Bone marrow (tissue), 2 donors: Measurements from ENCODE around the gene SIM2.

Source experiments
- DNase-seq, 2 donors: peaks; one replicate each; lab custom pipeline; 2025; lab: John Stamatoyannopoulos, UW

SIM2 gene

DNA sequence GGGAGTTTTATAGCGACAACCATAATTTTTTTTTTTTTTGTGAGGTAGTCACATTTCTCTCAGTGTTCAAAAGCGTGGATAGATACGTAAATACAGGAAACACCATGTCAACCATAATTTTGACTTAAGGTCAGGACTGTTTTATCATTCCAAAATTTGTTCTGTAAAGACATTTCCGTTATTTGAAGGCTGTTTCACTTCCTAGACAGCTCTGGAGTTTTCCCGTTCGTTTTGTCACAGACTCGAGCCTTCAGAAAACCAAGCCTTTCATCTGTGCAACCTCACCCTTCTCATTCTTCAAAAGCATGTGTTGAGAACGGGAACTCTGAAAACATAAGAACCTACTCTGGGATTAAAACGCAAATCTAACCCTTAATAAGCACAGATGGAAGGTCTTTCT lies 17.9 kb downstream of the SIM2 start:
- no peak for DNase-seq

DNA sequence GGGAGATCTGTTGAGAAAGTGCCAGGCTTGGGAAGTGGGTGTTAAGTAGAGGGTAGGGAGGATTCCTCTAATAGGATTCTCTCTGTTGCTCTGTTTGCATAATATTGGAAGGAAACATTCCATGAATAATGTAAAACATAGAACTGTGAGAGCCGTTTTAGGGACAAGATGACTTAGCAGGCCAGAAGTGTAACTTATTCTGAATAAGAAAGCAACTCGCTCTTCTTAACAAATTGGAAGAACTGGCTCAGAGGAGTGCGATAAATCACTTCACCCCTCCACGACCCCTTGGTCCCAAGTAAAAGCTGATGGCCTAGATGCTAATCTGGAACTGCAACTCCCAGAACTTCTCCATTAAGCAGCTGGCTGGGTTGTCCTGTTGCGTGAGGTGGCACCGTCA lies 19.1 kb downstream of the SIM2 start:
- DNase-seq = no peak

DNA sequence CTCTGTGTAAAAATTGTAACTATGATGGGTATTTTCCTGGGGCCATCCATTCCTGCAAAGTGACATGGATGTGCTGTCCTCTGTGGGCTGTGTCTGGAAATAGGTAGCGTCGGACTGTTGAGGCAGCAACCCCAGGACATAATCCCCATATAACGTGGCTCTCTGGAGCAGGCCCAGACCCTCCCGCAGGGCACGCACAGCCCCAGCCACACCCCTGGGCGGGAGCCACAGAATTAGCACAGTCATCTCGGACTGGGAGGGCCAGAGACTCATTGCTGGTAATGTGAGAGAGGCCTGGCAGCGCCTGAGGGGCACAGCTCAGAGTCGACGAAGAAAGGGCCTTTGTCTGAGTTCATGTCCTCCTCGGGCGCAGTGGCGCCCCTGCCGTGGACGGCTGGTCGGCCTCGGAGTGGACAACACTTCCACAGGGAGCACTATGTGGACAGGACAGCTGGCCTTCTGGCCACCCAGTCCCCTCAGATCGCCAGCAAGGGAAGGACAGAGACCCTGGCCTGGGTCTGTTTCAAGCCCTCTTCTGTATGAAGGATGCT lies 20.1 kb downstream of the SIM2 start:
- no peak for DNase-seq

DNA sequence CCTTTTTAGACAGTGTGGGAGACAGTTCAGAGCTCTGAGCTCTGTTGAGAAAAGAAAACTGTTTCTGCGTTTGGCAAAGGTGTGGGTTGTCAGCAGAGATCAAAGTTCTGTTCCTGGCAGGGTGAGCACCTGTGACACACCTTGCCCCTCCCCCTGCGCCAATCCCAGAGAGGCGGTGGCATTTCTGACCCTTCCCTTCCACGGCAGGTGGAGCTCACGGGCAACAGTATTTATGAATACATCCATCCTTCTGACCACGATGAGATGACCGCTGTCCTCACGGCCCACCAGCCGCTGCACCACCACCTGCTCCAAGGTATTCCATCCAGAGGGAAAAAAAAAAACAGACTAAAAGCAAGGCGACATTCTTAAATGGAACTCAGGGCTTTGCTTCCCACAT lies 20.7 kb downstream of the SIM2 start:
- no peak for DNase-seq

DNA sequence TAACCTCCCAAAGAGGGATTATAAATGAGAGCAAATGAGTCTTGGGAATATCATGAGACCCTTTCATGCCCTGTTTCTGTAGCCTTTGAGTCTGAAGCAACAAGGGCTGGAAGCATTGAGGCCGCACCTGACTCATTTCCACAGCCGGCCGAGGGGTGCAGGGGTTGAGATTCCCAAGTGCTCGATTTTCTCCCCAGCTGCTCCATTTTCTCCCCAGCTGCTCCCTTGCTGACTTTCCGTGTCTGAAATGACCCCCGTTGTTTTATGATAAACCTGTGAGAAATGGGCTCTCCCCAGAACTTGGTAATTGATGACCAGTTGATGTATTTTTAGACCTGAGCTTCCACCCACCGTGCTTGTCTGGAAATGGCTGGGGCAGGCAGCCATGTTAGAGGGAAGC lies 22.9 kb downstream of the SIM2 start:
- DNase-seq = no peak

DNA sequence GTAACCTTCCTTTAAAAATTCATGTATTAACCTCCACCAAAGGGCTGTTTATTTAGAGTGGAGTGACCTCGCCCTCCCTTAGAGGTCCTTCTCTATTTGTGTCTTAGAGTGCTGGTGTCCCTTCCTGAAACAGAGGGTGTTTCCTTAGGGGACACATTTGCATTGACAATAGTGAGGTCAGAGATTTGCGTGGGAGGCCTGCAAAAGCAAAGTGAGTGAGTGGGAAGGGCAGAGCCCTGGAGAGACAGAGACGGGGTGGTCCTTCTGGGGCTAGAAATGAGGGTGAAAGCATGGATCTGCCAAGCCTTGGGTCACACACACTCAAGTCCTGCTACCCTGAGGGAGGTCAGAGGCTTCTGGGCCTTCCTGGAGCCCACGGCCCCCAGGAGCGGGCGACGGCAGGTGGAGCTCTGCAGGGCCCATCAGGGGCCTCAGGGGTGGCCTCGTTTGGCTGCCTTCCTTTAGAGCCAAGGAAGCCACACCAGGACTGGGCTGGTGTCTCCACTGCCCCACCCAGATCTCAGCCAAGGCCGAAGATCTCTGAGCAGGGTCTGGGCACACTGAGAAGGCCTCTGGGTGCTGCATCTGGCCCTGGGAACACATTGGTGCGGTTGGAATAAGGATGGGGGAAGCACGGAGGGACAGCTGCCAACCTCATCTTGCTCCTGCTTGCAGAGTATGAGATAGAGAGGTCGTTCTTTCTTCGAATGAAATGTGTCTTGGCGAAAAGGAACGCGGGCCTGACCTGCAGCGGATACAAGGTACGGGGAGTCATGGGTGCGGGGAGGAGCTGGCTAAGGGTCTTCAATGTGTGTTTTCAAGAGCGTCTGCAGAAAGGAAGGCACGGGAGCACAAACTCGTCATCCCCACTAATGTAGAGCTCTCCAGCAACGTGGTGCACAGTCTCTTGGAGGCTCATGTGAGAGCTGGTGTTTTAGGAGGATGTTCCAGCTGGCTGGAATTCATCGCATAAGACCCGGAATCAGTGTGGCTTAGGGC lies 23.8 kb downstream of the SIM2 start:
- DNase-seq = no peak

DNA sequence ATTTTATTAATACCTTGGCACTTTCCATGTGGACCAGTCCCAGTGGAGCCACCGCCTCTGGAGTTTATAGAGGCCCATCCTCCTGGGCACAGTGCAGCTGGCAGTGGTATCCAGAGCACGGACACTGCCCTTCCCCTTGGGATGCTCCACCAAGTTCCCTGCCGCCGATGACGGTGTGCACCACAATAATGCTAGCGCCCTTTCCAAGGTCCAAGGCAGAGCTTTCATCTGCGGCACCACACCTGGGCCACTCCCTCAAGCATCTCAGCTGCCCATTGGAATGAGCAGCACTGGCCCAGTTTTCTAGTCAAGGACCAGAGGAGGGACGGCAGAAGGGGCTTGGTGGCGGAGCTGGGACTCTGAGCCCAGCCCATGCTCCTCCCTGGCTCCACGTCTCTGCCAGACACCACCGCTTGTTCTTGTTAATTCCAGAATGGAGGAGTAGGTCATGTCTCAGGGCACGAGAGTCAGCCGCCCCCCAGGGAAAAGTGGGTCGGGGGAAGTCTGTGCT lies 24.5 kb downstream of the SIM2 start:
- DNase-seq = no peak

DNA sequence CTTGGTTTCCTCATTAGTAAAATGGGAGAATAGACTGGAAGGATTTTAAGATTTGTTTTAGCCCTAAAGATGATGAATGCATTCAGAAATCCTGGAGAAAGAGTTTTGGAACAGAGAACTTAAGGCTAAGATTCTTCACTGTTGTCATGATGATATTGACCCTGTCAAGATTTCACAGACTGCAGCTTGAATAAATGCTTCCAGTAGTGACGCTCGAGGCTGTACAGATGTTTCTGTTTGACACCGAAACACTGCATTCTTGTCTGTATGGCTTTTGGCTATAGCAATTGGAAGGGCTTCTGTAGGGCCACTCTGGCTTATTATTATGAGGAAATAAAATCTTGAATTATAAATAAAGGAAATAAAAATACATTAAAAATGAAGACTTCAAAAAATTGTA lies 25.7 kb downstream of the SIM2 start:
- no peak for DNase-seq

DNA sequence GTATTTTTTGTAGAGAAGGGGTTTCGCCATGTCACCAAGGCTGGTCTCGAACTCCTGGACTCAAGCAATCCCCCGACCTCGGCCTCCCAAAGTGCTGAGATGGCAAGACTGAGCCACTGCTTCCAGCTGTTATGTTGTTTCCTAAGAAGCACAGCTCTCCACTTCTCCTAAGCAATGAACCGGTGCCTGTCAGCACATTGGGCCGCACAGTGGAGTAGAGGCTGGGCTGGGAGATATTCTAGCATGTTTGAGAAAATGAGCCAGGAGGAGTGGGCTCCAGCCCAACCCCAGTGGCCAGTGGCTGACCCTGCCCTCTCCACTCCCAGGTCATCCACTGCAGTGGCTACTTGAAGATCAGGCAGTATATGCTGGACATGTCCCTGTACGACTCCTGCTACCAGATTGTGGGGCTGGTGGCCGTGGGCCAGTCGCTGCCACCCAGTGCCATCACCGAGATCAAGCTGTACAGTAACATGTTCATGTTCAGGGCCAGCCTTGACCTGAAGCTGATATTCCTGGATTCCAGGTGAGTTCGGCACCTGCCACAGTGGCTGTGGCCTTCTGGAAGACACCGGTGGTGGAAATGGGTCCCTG lies 27.0 kb downstream of the SIM2 start:
- no peak for DNase-seq

DNA sequence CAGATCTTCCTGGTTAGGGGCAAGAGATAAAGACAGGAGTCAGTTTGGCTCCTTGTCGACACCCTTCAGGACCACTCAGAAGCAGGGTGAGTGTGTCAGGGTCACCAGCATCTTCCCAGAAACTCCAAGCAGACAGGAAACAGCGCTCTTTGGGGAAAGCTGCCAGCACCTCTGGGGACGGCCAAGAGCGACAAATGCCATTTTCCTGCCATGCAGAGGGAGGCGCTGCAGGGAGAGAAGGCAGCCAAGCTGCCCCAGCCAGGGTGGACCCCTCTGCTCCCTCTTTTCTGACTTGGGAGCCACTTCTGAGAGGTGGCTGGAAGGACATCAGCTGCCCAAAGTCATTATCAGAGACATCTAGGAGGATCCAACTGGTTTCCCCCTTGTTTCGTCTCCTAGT lies 29.0 kb downstream of the SIM2 start:
- DNase-seq = no peak

DNA sequence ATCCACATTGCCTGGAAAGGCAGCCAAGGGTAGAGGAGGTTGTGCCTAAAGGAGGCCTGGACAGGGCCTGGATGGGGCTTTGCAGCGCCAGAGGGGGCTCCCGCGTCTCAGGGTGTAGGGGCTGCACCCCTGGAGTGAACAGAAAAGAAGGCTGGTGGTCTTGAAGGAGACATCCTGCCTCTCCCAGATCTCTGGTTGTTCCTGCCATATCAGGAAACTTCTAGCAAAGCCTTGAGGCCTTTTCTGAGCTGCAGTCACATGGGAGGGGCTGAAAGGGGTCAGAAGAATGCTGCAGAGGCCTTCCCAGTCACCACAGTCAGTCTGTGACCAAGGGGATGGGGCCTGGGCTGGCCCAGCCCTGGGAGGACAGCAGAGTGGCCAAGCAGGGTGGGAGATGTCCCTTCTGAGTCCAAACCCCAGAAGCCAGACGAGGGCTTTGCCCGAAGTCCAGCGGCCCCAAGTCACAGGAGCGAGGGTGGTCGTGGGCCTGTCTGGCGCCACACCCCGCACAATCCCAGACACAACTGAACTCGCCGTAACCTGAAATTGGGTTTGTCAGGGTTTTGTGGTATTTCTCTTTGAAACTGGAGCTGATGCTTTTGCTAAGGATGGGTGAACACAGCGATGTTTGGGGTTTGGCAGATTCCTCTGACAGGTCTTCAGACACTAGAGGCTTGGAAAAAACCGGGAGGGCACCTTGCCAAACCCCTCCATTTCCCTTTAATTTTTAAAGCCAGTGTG lies 29.6 kb downstream of the SIM2 start:
- DNase-seq = no peak

DNA sequence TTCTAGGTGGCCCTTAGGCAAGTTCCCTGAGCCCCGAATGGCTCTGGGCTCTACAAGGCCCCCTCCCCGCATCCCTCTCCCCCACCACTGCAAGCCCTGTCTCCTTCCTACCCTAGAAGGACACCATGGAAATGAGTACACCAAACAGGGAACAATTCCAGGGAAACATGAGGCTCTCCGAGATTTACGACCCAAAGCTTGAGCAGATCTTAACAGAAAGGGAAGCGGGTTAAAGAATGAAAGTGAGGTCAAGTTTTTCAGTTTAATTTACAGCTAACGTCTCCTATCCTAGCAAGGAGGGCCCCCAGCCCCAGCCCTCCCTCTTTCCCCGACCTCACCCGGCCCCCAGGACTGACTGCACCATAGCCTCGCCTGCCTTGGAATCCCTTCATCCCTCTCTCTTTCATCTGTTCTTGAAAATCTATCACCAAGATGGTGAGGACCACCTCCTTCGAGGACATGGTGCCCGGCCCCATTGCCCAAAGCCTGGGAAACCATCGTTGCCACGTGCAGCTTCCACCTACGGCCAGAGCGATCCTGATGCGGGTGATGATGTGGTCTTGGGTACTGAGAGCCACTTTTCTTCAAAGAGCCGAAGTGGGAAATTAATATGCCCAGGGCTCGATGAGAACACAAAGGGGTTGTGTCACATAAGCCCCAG lies 30.5 kb downstream of the SIM2 start:
- no peak for DNase-seq

DNA sequence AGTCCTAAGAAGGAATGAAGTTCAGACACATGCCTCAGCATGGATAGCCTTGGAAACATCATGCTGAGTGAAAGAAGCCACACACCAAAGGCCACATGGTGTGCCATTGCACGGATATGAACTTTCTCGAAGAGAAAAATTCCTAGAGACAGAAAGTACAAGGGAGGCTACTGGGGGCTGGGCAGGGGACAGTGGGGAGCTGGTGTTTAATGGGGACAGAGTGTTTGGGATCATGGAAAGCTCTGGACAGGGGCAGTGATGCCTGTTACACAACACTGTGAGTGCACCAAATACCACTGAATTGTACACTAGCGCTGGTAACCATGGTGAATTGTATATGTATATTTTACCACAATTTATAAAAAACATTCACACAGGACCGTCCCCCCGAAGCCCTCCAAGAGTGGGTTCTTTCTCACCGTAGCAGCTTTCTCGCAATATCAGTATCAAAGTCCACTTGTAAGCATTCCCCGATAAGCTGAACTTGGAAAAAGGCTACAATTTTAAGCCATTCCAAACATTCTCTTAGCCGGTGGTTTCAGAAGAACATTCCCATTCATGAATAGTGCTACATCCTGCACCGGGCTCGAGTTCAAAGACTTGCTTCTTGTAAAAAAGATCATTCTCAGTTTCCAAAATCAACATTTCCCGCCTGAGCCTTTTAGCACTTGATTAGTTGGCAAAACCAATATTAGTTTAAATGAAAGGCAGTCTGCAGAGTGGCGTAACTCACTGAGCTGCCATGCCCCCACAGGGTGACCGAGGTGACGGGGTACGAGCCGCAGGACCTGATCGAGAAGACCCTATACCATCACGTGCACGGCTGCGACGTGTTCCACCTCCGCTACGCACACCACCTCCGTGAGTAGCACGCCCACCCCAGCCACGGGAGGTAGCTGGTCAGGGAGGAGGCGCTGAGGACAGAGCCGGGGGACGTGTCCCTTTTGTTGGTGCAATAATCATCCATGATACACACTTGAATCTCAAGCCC lies 31.7 kb downstream of the SIM2 start:
- no peak for DNase-seq

DNA sequence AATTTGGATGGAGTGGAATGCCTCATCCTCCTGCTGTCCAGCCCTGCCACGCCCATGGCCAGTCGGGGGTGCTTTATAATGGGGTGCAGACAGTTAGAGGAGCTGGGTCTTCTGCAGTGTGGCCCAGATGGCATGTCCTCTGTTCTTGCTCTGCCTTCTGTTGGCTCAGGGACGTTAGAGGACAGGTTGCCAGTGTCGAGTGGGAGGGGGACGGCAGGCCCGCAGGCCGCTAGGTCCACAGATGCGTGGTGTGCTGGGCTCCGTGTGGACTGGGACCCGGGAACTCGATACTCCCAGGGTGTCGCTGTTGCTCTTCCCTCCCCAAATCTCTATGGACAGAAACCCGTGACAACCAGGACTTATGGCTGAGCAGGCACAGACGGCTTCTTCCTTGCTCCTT lies 33.3 kb downstream of the SIM2 start:
- no peak for DNase-seq

DNA sequence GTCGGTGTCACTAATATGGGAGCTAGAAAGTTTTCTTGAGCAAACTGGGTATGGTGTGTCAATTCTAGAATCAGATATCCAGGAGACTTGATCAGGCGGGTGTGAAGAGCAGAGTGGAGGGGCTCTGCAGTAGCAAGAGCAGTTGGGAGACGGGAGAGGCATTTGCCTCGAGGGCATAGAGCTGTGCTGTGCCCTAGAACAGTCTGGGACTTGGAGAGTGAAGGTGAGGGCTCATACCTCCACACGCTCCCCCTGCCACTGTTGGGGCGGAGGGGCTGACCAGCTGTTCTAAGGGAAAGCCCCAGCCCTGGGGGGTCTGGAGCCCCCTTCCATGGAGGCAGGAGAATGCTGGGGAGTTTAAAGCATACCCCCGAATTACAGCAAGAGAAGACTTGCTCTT lies 33.8 kb downstream of the SIM2 start:
- DNase-seq = no peak

DNA sequence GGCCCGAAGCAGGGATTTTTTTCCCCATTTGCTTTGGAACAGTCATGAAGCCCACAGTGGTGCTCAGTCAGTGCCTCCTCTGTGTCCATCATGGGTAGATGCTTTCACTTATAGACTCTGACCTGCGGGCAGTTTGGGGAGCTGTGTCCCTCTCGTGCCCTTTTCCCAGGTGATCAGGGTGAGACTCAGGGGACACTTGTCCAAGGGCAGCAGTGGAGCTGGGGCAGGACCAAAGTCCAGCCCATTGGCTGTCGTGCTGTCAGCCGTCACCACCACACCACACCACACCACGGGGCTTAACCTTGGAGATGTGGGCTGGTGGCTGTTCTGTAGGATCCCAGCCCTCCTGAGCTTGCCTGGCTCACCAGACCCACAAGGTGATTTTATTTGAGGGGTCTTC lies 34.9 kb downstream of the SIM2 start:
- no peak for DNase-seq

DNA sequence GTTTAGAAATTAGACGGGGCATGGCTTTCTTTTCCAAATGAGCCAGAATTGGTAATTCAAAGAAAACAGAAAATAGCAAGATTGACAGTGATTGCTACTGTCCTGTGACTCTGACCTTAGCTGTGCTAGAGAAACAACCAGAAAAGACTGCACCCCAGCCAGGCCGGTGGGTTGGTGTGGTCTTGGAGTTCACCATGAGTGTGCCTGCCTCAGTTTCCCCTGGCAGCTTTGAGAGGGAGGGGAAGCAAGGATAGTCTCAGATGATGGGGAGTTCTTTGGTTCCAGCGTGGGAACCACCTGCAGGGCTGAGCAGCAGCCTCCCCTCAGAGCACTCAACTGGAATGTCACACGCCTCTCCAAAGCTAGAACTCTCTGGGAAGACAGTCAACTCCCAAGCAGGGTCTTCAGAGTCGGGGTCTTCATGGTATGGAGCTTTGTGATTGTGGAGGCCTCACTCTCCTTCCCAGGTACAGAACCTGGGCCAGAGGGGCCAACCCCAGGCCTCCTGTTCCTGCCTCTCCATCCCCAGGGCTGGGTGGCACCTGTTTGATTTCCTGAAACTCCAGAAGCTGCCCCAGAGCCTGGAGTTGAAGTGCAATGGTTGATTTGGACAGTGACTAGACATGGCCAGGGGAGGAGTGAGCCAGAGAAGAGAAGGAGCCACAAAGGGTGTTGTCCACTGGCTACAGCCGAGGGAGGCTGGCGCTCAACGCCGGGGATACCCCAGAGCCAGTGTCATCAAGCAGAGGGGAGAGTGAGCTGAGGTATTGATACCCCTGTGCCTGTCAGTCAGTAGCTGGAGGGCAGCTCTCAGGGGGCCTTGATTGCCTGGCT lies 35.7 kb downstream of the SIM2 start:
- DNase-seq = no peak

DNA sequence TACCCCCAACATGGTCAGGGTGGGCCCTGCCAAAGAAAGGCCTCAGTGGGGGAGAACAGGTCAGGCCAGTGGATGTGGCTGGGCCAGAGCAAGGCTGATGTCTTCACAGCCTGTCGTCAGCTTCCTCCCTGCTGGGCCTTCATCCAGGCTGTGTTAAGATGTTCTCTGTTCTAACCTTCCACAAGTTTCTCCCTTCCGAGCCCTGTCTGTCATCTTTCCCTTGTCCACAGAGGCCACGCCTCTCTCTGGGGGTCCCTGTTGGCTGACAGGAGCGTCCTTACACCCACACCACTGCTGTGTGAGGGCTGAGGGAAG lies 36.2 kb downstream of the SIM2 start:
- DNase-seq = no peak

DNA sequence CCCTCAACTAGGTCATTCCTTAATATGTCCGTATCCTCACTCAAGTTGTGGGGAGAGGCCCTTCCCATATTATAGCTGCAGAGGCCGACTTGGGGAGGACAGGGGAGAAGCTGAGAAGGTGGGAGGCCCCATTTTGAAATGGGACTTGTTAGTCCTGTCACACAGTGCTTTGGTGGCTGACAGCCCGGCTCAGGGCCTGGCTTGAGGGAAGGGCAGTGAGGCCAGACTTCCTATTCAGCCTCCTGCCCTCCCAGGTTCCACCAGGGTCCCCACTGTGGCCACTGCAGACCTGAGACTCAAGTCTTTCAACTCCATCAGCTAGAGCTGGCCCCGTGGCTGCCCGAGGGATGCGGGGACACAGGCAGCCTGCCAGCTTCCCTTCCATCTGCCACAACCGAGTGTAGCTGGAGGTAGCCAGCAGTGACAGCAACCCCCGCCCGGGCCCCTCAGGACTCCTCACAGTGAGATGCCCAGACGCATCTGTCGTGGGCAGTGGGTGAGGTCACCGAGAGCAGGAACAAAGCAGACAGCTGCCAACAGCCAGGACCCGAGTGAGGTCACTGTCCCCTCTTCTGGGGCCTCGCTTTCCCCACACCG lies 36.9 kb downstream of the SIM2 start:
- DNase-seq = no peak
